Measurements from ENCODE around the gene PTPN1.

PTPN1 gene

DNA sequence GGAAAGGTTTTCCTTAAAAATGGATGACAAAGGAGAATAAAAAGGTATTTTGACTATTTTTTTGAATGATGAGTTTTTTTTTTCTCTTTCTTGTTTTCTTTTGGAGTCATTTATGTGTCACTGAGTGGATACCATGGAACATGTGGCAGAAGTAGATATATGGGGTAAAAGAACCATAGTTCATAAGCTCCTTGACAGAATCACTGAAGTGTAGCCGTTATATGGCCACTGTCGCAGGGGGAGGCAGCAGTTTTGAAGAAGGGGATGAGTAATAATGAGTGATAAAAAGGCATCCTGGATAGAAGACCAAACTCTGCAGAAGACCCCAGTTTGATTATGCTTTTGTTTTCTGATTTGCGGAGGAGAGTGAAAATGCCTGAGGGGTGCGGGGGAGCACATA, 15.5 kb downstream of the PTPN1 start:
- no peak for DNase-seq (ENCODE audit: low read depth)
- no peak overlapping the region for H3K4me3 ChIP-seq (ENCODE audit: low read depth, low read length)
- TF ChIP-seq, protein P1, sequence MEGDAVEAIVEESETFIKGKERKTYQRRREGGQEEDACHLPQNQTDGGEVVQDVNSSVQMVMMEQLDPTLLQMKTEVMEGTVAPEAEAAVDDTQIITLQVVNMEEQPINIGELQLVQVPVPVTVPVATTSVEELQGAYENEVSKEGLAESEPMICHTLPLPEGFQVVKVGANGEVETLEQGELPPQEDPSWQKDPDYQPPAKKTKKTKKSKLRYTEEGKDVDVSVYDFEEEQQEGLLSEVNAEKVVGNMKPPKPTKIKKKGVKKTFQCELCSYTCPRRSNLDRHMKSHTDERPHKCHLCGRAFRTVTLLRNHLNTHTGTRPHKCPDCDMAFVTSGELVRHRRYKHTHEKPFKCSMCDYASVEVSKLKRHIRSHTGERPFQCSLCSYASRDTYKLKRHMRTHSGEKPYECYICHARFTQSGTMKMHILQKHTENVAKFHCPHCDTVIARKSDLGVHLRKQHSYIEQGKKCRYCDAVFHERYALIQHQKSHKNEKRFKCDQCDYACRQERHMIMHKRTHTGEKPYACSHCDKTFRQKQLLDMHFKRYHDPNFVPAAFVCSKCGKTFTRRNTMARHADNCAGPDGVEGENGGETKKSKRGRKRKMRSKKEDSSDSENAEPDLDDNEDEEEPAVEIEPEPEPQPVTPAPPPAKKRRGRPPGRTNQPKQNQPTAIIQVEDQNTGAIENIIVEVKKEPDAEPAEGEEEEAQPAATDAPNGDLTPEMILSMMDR (conservative IDR thresholded peaks at IDR 0.05; ENCODE audit: low read depth, low read length): no peak

DNA sequence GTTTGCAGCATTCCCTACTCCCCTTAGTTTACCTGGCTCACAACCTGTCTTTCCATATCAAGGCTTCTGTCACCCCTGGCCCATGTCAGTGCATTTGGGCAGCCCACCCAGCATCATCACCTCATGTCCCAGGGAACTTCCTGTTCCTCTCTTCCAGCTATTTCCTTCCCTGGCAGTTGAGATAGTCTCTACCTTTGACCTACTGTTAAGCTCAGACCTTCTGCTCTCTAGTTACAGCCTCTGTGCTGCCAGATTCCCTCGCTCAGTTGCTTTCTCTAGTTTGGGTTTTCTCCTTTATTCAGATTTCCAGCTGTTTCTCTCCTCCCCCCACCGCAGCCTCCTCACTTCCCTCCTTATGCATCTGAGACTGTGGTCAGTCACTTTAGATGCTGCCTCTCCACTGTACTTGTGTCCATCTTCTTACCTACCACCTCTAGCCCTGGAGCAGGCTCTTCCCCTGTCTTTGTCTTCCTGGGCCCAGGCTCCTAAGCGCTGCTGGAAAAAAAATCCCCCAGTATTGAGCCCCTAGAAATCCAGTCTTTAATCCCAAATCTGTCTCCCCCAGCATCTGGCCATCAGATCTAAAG, 16.3 kb downstream of the PTPN1 start:
- DNase-seq (ENCODE audit: low read depth): no peak
- H3K4me3 ChIP-seq (ENCODE audit: low read depth, low read length): no peak overlapping the region
- TF ChIP-seq, protein P1 (conservative IDR thresholded peaks at IDR 0.05; ENCODE audit: low read depth, low read length): no peak

DNA sequence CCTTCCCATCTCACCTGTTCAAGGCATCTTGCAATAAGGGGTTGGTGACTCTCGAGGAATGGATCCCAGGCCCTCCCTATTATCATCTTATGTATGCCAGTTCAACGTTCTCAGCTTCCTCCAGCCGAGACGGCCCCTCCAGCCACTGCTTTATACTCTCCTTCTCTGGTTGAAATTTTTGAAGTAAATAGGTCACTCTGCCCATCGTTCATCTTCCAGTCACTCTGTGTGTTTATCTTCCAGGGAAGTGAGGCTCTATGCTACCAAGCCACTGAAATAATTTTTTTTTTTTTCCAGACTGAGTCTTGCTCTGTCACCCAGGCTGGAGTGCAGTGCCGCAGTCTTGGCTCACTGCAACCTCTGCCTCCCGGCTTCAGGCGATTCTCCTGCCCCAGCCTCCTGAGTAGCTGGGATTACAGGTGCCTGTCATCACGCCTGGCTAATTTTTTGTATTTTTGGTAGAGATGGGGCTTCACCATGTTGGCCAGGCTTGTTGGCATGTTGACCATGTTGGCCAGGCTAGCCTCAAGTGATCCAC, 17.0 kb downstream of the PTPN1 start:
- no peak overlapping the region for H3K4me3 ChIP-seq (ENCODE audit: low read depth, low read length)
- TF ChIP-seq, protein P1 (conservative IDR thresholded peaks at IDR 0.05; ENCODE audit: low read depth, low read length): no peak
- no peak for DNase-seq (ENCODE audit: low read depth)

DNA sequence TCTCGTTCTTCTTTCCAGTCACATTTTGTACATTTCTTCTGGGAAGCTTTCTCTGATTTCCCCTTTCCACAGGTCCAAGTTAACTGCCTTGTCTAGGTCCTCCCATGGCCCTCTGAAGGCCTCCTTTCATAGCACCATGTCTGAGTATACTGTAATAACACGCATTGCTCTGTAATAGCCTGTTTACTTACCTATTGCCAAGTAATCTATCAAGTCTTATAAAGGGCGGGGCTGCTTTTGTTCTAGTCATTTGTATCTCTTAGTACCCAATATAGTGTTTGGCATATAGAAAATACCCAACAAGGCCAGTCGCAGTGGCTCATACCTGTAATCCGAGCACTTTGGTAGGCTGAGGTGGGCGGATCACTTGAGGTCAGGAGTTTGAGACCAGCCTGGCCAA, 17.9 kb downstream of the PTPN1 start:
- no peak for DNase-seq (ENCODE audit: low read depth)
- TF ChIP-seq, protein P1 (conservative IDR thresholded peaks at IDR 0.05; ENCODE audit: low read depth, low read length): no peak
- H3K4me3 ChIP-seq (ENCODE audit: low read depth, low read length): no peak overlapping the region

DNA sequence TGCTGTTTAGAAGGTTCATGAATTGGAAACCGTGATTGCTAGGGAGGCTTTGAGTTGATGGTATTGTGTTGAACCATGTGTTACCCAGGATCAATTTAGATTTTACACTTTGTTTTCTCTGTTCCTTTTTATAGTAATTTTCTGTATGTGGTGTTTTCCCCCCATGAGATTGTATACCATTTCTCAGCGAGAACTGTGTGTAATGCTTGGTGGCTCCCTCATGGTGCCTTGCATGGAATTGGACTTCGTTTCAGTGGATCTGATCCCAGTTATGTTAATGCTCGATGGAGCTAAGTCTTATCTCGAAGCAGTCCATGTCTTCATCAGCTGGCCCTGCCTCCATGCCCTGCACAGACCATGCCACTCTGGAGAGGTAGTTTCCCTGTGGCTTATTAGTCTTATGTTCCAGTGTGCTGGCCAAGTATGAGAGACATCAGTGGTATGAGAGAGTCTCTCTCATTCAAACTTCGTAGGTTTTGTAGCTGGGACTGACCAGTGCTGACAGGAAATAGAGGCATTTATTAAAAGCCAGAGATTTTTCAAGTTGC, 18.7 kb downstream of the PTPN1 start:
- peak; percentile 51 for DNase-seq (ENCODE audit: low read depth)
- no peak overlapping the region for H3K4me3 ChIP-seq (ENCODE audit: low read depth, low read length)
- TF ChIP-seq, protein P1 (conservative IDR thresholded peaks at IDR 0.05; ENCODE audit: low read depth, low read length): no peak

DNA sequence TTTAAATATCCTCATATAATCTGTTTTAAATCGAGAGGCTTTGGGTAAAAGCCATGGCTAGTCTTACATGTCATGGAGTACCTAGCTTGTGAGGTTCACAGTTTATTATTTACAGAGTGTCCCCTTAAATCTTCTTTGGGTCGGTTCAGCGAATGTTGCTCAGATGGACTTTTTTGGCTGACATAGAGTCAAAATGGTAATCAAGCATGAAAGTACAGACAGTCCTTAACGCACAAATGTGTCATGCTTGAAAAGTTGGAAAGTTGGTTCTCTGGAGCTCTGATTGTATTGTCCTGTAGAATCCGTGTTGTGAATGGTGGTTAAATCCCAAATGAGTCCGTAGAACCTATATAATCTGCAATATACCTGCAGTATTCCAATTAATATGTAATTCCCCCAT, 22.0 kb downstream of the PTPN1 start:
- H3K4me3 ChIP-seq (ENCODE audit: low read depth, low read length): no peak overlapping the region
- no peak for DNase-seq (ENCODE audit: low read depth)
- TF ChIP-seq, protein P1 (conservative IDR thresholded peaks at IDR 0.05; ENCODE audit: low read depth, low read length): no peak

DNA sequence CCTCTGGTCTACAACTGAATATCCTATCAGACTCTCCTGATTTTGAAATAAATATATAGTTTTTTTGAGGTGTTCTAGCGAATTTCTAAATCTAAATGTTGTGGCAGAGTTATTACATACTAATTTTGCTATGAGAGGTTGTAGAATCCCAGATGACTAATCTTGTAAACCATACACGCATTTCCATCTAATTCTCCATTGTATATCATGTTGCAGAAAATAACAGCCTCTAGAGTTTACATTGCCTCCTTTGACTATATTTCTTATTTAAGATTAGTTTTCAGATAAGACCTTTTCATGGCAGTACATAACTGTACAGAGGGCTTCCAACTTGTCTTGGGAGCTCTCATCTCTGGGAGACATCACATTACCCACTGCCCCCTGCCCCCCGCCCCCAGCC, 22.9 kb downstream of the PTPN1 start:
- TF ChIP-seq, protein P1 (conservative IDR thresholded peaks at IDR 0.05; ENCODE audit: low read depth, low read length): no peak
- no peak overlapping the region for H3K4me3 ChIP-seq (ENCODE audit: low read depth, low read length)
- DNase-seq (ENCODE audit: low read depth): peak; percentile 57

All from choroid plexus epithelial cell (primary cell).